H9 (cell line): ENCODE data around the gene IL1RAPL1. TPM values are rescaled to one million over a fixed set of nuclear protein-coding genes. Genes with fewer than 3 reads are reported as not detected.

Experiments
- DNase-seq: peaks from one replicate; pipeline ENCODE4 v3.0.0-alpha.2; 2017
- H2AFZ ChIP-seq: one replicate; pipeline ENCODE4 v1.6.1; 2013; ENCODE audit warnings: mild to moderate bottlenecking, low read length, control low read depth, moderate library complexity
- H2AK5ac ChIP-seq: 2 replicates; pipeline ENCODE4 v1.6.1; 2013; ENCODE audit warnings: low read length, control low read depth, mixed read lengths; ENCODE audit not compliant: insufficient read length
- H2BK120ac ChIP-seq: one replicate; pipeline ENCODE4 v1.6.1; 2013; ENCODE audit warnings: low read depth, mild to moderate bottlenecking, low read length, control low read depth, inconsistent platforms; ENCODE audit not compliant: poor library complexity, severe bottlenecking
- H2BK12ac ChIP-seq: 2 replicates; pipeline ENCODE4 v1.6.1; 2013; ENCODE audit warnings: low read length, control low read depth, mixed read lengths, low read depth; ENCODE audit not compliant: insufficient read length
- H2BK15ac ChIP-seq: 2 replicates; pipeline ENCODE4 v1.6.1; 2013; ENCODE audit warnings: low read depth, low read length, control low read depth
- H2BK20ac ChIP-seq: one replicate; pipeline ENCODE4 v1.6.1; 2013; ENCODE audit warnings: low read depth, mild to moderate bottlenecking, low read length, control low read depth, inconsistent platforms; ENCODE audit not compliant: poor library complexity, severe bottlenecking
- H2BK5ac ChIP-seq: 2 replicates; pipeline ENCODE4 v1.6.1; 2013; ENCODE audit warnings: low read length, control low read depth, mixed read lengths; ENCODE audit not compliant: insufficient read length
- H3K14ac ChIP-seq: 2 replicates; pipeline ENCODE4 v1.6.1; 2013; ENCODE audit warnings: low read length, control low read depth; ENCODE audit not compliant: insufficient read depth
- H3K18ac ChIP-seq: 2 replicates; pipeline ENCODE4 v1.6.1; 2013; ENCODE audit warnings: low read depth, mild to moderate bottlenecking, mixed read lengths, low read length, control low read depth; ENCODE audit not compliant: insufficient read length
- H3K23ac ChIP-seq: 2 replicates; pipeline ENCODE4 v1.6.1; 2013; ENCODE audit warnings: low read length, control low read depth, mixed read lengths, low read depth; ENCODE audit not compliant: insufficient read length
- H3K23me2 ChIP-seq: 2 replicates; pipeline ENCODE4 v1.6.1; 2013; ENCODE audit warnings: low read depth, mild to moderate bottlenecking, mixed read lengths, low read length, control low read depth; ENCODE audit not compliant: insufficient read length, poor library complexity, severe bottlenecking
- H3K27ac ChIP-seq: 2 replicates; pipeline ENCODE4 v1.5.1; 2013; ENCODE audit warnings: low read length, control low read depth, mixed read lengths, low read depth; ENCODE audit not compliant: insufficient read length
- H3K27me3 ChIP-seq: 2 replicates; pipeline ENCODE4 v1.6.1; 2013; ENCODE audit warnings: low read length, control low read depth, inconsistent platforms; ENCODE audit not compliant: insufficient read depth
- H3K4ac ChIP-seq: 2 replicates; pipeline ENCODE4 v1.6.1; 2013; ENCODE audit warnings: low read depth, mild to moderate bottlenecking, control low read depth, inconsistent platforms, low read length, moderate library complexity
- H3K4me1 ChIP-seq: 2 replicates; pipeline ENCODE4 v1.6.1; 2013; ENCODE audit warnings: low read length, control low read depth, inconsistent platforms; ENCODE audit not compliant: insufficient read depth
- H3K4me2 ChIP-seq: 2 replicates; pipeline ENCODE4 v1.6.1; 2013; ENCODE audit warnings: low read length, control low read depth, mixed read lengths; ENCODE audit not compliant: insufficient read length, insufficient read depth
- H3K56ac ChIP-seq: 2 replicates; pipeline ENCODE4 v1.6.1; 2013; ENCODE audit warnings: low read depth, mild to moderate bottlenecking, mixed read lengths, low read length, control low read depth; ENCODE audit not compliant: insufficient read length
- H3K79me1 ChIP-seq: 2 replicates; pipeline ENCODE4 v1.6.1; 2013; ENCODE audit warnings: low read depth, mild to moderate bottlenecking, moderate library complexity, low read length, control low read depth, inconsistent platforms; ENCODE audit not compliant: insufficient read depth, poor library complexity, severe bottlenecking
- H3K79me2 ChIP-seq: 2 replicates; pipeline ENCODE4 v1.6.1; 2013; ENCODE audit warnings: low read length, control low read depth, inconsistent platforms; ENCODE audit not compliant: insufficient read depth
- H3K9ac ChIP-seq: 2 replicates; pipeline ENCODE4 v1.6.1; 2013; ENCODE audit warnings: low read length, control low read depth, mixed read lengths; ENCODE audit not compliant: insufficient read length; ENCODE audit errors: extremely low read depth
- H3K9me3 ChIP-seq: one replicate; pipeline ENCODE4 v1.6.1; 2013; ENCODE audit warnings: low read depth, low read length, inconsistent platforms; ENCODE audit not compliant: control insufficient read depth
- H3T11ph ChIP-seq: one replicate; pipeline ENCODE4 v1.6.1; 2013; ENCODE audit warnings: mild to moderate bottlenecking, low read length, control low read depth, inconsistent platforms
- H4K20me1 ChIP-seq: one replicate; pipeline ENCODE4 v1.6.1; 2013; ENCODE audit not compliant: control insufficient read depth, insufficient read length, insufficient read depth
- H4K5ac ChIP-seq: 2 replicates; pipeline ENCODE4 v1.6.1; 2013; ENCODE audit warnings: low read depth, mild to moderate bottlenecking, mixed read lengths, low read length, control low read depth; ENCODE audit not compliant: insufficient read length
- H4K8ac ChIP-seq: replicated peaks from 2 replicates; pipeline ENCODE4 v1.6.1; 2013; ENCODE audit warnings: low read length, control low read depth, mixed read lengths, low read depth; ENCODE audit not compliant: insufficient read length
- H4K91ac ChIP-seq: 2 replicates; pipeline ENCODE4 v1.6.1; 2013; ENCODE audit warnings: low read depth, mild to moderate bottlenecking, moderate library complexity, mixed read lengths, low read length, control low read depth; ENCODE audit not compliant: insufficient read length
- H3K27ac Mint-ChIP-seq, 3 experiments: 2 replicates in 2 of 3; 3 replicates in 1 of 3; pipeline ENCODE4 v1.8.0; 2020 to 2021; ENCODE audit warnings: mixed read lengths in 3 of 3, mild to moderate bottlenecking in 1 of 3, moderate library complexity in 1 of 3
- H3K27me3 Mint-ChIP-seq: 2 replicates; pipeline ENCODE4 v1.8.0; 2021; ENCODE audit warnings: low read depth, mild to moderate bottlenecking, moderate library complexity, mixed read lengths
- H3K36me3 Mint-ChIP-seq, 3 experiments: 2 replicates in 2 of 3; 3 replicates in 1 of 3; pipeline ENCODE4 v1.8.0; 2020 to 2021; ENCODE audit warnings: low read depth in 3 of 3, mixed read lengths in 3 of 3; ENCODE audit not compliant: insufficient read depth in 1 of 3
- H3K4me1 Mint-ChIP-seq, 2 experiments: 2 replicates each; pipeline ENCODE4 v1.8.0; 2020; ENCODE audit warnings: mixed read lengths in 2 of 2
- H3K4me3 Mint-ChIP-seq, 2 experiments: 2 replicates in 1 of 2; 3 replicates in 1 of 2; pipeline ENCODE4 v1.8.0; 2020 to 2021; ENCODE audit warnings: mild to moderate bottlenecking in 2 of 2, mixed read lengths in 2 of 2, moderate library complexity in 1 of 2
- H3K9me3 Mint-ChIP-seq, 2 experiments: 2 replicates in 1 of 2; 3 replicates in 1 of 2; pipeline ENCODE4 v1.8.0; 2020; ENCODE audit warnings: mild to moderate bottlenecking in 2 of 2, mixed read lengths in 2 of 2, moderate library complexity in 1 of 2
- CTCF ChIP-seq: fragments of 200-600 bp; sonication (generic); conservative IDR thresholded peaks from 3 replicates; pipeline ENCODE4 v1.8.0; 2021; ENCODE audit warnings: antibody characterized with exemption, mild to moderate bottlenecking
- WGBS: extraction: QIAGEN DNeasy Blood & Tissue Kit; methylation state at CpG from one replicate; pipeline ENCODE4 v1.1.7; 2013; ENCODE audit warnings: missing lambda C conversion rate, low lambda C conversion rate, mixed read lengths; ENCODE audit not compliant: insufficient read length; ENCODE audit errors: extremely low coverage; 5-methylcytosine and 5-hydroxymethylcytosine counted together
- total RNA-seq: library from RNA; stranded (reverse); gene quantifications from 2 replicates; pipeline ENCODE4 v1.2.1, GENCODE V29; 2021

Gene IL1RAPL1
- total RNA-seq, 1 experiment from 2014 or later = 0.31 TPM

GRCh38 chrX:28638775-28639174 is 51.5 kb downstream of the IL1RAPL1 start:
- Histone ChIP-seq H2BK12ac (no peak overlapping the region), H3K23ac (no peak overlapping the region), H3K9me3 (no peaks in the 10 kb centered on the region), H2BK20ac (no peak overlapping the region), H4K5ac (no peak overlapping the region), H4K20me1 (no peaks in the 10 kb centered on the region), H3K23me2 (no peaks in the 10 kb centered on the region), H3K4ac (no peak overlapping the region), H2AK5ac (no peak overlapping the region), H3K79me2 (no peaks in the 10 kb centered on the region), H4K8ac (no peak overlapping the region), H2BK120ac (no peak overlapping the region), H2BK5ac (no peak overlapping the region), H2AFZ (no peak overlapping the region), H3K27me3 (no peaks in the 10 kb centered on the region), H3K18ac (no peak overlapping the region), H3K56ac (no peak overlapping the region), H4K91ac (no peak overlapping the region), H3K4me2 (no peak overlapping the region), H3K9ac (no peak overlapping the region), H3K79me1 (no peaks in the 10 kb centered on the region), H3T11ph (no peak overlapping the region), H3K27ac (no peak overlapping the region), H2BK15ac (no peak overlapping the region), H3K14ac (no peak overlapping the region), H3K4me1 (peaks cover 2% of the 10 kb centered on the region; the same call in 1 of the 2 replicates)
- no CpG with 5 or more reads among the region's 3 CpGs for WGBS
- DNase-seq = no peak
- Mint-ChIP-seq H3K4me3 (no peak overlapping the region), H3K36me3 (peaks cover 8 to 23% (median 12%) of the 10 kb centered on the region in 3 experiments), H3K9me3 (peaks cover 28 to 38% of the 10 kb centered on the region in 2 experiments), H3K4me1 (peaks cover 52% of the 10 kb centered on the region in 2 experiments), H3K27ac (peak overlapping the region in 1 of 3 experiments; percentile 20; a peak in 1 of 7 replicates), H3K27me3 (peaks cover 3% of the 10 kb centered on the region; the same call in 1 of the 2 replicates)
- TF ChIP-seq CTCF = no peak
